Measurements from ENCODE around the gene NME7.

The NME7 gene

GRCh38 chr1:169326956-169327268 is 40.7 kb downstream of the NME7 start:
- Mint-ChIP-seq H3K27ac (no peak overlapping the region), H3K4me3 (no peak overlapping the region), H3K36me3 (ENCODE audit: low read depth) (peaks cover 14% of the 10 kb centered on the region), H3K27me3 (ENCODE audit: low read depth) (no peaks in the 10 kb centered on the region), H3K9me3 (peaks cover 23% of the 10 kb centered on the region), H3K4me1 (no peaks in the 10 kb centered on the region)
- TF ChIP-seq CTCF (IDR thresholded peaks at IDR 0.05; ENCODE audit: unreplicated experiment in 3 of 3), result no peak

- Mint-ChIP-seq H3K4me3 (no peak overlapping the region), H3K4me1 (no peaks in the 10 kb centered on the region), H3K36me3 (ENCODE audit: low read depth) (peaks cover 14% of the 10 kb centered on the region), H3K27ac (no peak overlapping the region), H3K9me3 (peaks cover 23% of the 10 kb centered on the region), H3K27me3 (ENCODE audit: low read depth) (no peaks in the 10 kb centered on the region)
- TF ChIP-seq CTCF (IDR thresholded peaks at IDR 0.05; ENCODE audit: unreplicated experiment in 3 of 3), result no peak
Observed at GRCh38 chr1:169326261-169326955, 41.2 kb downstream of the NME7 start.

GRCh38 chr1:169325117-169325516 is 42.5 kb downstream of the NME7 start:
- Mint-ChIP-seq H3K36me3 (ENCODE audit: low read depth) (peaks cover 9% of the 10 kb centered on the region), H3K27ac (no peak overlapping the region), H3K4me3 (no peak overlapping the region), H3K9me3 (peaks cover 13% of the 10 kb centered on the region), H3K27me3 (ENCODE audit: low read depth) (no peaks in the 10 kb centered on the region), H3K4me1 (no peaks in the 10 kb centered on the region)
- TF ChIP-seq CTCF (IDR thresholded peaks at IDR 0.05; ENCODE audit: unreplicated experiment in 3 of 3), result no peak

GRCh38 chr1:169322138-169322537 is 45.5 kb downstream of the NME7 start:
- no peaks in the 10 kb centered on the region for H3K4me1 Mint-ChIP-seq
- H3K27ac Mint-ChIP-seq, result no peak overlapping the region
- no peaks in the 10 kb centered on the region for H3K36me3 Mint-ChIP-seq (ENCODE audit: low read depth)
- no peaks in the 10 kb centered on the region for H3K27me3 Mint-ChIP-seq (ENCODE audit: low read depth)
- no peak overlapping the region for H3K4me3 Mint-ChIP-seq
- no peaks in the 10 kb centered on the region for H3K9me3 Mint-ChIP-seq
- TF ChIP-seq CTCF (IDR thresholded peaks at IDR 0.05; ENCODE audit: unreplicated experiment in 3 of 3), result no peak

GRCh38 chr1:169321539-169321938 is 46.1 kb downstream of the NME7 start:
- peaks cover 2% of the 10 kb centered on the region for H3K36me3 Mint-ChIP-seq (ENCODE audit: low read depth)
- no peaks in the 10 kb centered on the region for H3K9me3 Mint-ChIP-seq
- no peak overlapping the region for H3K4me3 Mint-ChIP-seq
- H3K4me1 Mint-ChIP-seq, result no peaks in the 10 kb centered on the region
- no peak for TF ChIP-seq CTCF (IDR thresholded peaks at IDR 0.05; ENCODE audit: unreplicated experiment in 3 of 3)
- no peaks in the 10 kb centered on the region for H3K27me3 Mint-ChIP-seq (ENCODE audit: low read depth)
- H3K27ac Mint-ChIP-seq, result no peak overlapping the region

- Mint-ChIP-seq H3K27ac (no peak overlapping the region), H3K27me3 (ENCODE audit: low read depth) (no peaks in the 10 kb centered on the region), H3K36me3 (ENCODE audit: low read depth) (peaks cover 4% of the 10 kb centered on the region), H3K9me3 (no peaks in the 10 kb centered on the region), H3K4me3 (no peak overlapping the region), H3K4me1 (no peaks in the 10 kb centered on the region)
- TF ChIP-seq CTCF (IDR thresholded peaks at IDR 0.05; ENCODE audit: unreplicated experiment in 3 of 3), result no peak
Observed at GRCh38 chr1:169318536-169319244, 48.9 kb downstream of the NME7 start.
